ENCODE data around the gene KLK12.

Gene KLK12, protein sequence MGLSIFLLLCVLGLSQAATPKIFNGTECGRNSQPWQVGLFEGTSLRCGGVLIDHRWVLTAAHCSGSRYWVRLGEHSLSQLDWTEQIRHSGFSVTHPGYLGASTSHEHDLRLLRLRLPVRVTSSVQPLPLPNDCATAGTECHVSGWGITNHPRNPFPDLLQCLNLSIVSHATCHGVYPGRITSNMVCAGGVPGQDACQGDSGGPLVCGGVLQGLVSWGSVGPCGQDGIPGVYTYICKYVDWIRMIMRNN

DNA sequence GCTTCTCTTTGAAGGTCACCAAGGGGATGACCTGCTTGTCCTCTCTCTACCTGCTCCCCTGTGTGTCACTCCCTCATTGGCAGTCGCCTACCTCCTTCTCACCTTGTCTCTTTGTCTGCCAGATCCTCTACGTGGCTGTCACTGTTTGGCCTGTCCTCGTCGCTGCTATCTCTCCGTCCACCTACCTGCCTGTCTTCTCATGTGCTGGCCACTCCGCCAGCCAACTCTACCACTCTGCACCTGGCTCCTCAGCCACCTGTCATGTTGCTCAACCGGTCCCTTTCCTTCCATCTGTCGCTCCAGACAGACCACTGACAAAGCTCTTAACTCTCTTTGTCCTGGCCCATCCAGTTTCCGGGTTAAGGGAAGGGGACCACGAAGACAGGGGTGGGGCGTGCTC is at the start of gene KLK12:
TSS of gene KLK12 (minus strand) at position 299 of the 400 bp plus-strand sequence. CDS start 381 bp downstream, outside the sequence.
- H3K9me3 Mint-ChIP-seq, result no peaks in the 10 kb centered on the region
- no peak for DNase-seq
- CTCF ChIA-PET, result no interaction called here
- no peak within 1 kb of the TSS for H3K4me3 Mint-ChIP-seq
- peaks cover 20% of the 10 kb centered on the region for H3K27me3 Mint-ChIP-seq
- H3K4me1 Mint-ChIP-seq, result no peaks in the 10 kb centered on the region
- no peaks in the 10 kb centered on the region for H3K36me3 Mint-ChIP-seq
- no peak within 1 kb of the TSS for H3K27ac Mint-ChIP-seq

DNA sequence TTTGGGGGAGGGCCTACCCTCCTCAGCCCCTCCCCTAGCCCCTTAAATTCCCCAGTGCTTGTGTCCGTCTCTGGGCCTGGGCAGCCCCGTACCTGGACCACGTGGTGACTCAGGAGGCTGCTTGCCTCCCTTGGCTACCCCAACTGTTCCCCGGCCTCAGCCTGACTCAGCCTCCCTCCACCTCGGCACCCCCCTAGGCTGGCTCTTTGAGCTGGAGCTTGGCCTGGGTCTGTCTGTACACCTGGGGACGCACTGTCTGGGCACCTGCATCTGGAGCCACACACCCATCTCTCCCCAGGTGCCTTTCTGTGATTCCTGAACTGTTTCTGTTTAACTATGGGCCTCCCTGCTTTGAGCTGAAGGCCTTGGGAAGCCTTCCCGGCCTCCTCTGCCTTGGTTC is 49.7 kb upstream of the KLK12 start:
- no peak overlapping the region for H3K4me3 Mint-ChIP-seq
- no peaks in the 10 kb centered on the region for H3K36me3 Mint-ChIP-seq
- H3K4me1 Mint-ChIP-seq, result no peaks in the 10 kb centered on the region
- no peak overlapping the region for H3K27ac Mint-ChIP-seq
- H3K9me3 Mint-ChIP-seq, result no peaks in the 10 kb centered on the region
- DNase-seq, result no peak
- CTCF ChIA-PET, result no interaction called here
- H3K27me3 Mint-ChIP-seq, result peaks cover 11% of the 10 kb centered on the region

DNA sequence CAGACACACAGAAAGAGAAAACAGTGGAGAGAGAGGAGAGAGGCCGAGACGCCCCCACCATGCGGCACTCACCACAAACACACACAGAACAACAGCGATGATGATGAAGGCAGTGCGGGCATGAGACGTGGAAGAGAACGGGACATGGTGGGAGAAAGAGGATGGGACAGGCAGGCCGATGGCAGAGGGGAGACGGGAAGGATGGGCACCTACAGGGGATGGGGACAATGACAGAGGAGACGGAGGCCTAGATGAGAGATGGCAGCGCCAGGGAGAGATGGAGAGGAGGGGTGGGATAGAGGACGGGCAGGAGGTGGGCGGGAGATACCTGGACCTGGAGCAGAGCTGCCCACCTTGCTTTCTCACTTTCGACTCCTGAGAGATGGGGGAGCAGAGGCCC is 49.0 kb upstream of the KLK12 start:
- Mint-ChIP-seq H3K27me3 (peaks cover 11% of the 10 kb centered on the region), H3K4me3 (no peak overlapping the region), H3K36me3 (no peaks in the 10 kb centered on the region), H3K27ac (no peak overlapping the region), H3K9me3 (no peaks in the 10 kb centered on the region), H3K4me1 (no peaks in the 10 kb centered on the region)
- no peak for DNase-seq
- CTCF ChIA-PET, result no interaction called here

DNA sequence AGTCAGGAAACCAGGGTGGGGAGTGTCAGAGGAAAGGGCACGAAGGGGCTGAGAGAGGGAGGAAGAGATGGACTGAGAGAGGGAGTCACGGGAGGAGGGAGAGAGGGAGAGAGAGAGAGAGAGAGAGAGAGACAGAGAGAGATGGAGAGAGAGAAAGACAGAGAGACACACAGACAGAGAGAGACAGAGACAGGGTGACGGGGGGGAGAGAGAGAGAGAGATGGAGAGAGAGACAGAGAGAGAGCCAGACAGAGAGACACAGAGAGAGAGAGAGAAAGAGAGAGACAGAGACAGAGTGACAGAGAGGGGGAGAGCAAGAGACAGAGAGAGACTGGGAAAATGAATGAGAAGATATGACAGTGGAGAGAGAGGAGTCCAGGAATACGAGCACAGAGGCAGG is 48.4 kb upstream of the KLK12 start:
- H3K9me3 Mint-ChIP-seq, result no peaks in the 10 kb centered on the region
- peaks cover 11% of the 10 kb centered on the region for H3K27me3 Mint-ChIP-seq
- no peak overlapping the region for H3K27ac Mint-ChIP-seq
- no peaks in the 10 kb centered on the region for H3K36me3 Mint-ChIP-seq
- no peaks in the 10 kb centered on the region for H3K4me1 Mint-ChIP-seq
- no peak for DNase-seq
- H3K4me3 Mint-ChIP-seq, result no peak overlapping the region
- CTCF ChIA-PET, result no interaction called here

DNA sequence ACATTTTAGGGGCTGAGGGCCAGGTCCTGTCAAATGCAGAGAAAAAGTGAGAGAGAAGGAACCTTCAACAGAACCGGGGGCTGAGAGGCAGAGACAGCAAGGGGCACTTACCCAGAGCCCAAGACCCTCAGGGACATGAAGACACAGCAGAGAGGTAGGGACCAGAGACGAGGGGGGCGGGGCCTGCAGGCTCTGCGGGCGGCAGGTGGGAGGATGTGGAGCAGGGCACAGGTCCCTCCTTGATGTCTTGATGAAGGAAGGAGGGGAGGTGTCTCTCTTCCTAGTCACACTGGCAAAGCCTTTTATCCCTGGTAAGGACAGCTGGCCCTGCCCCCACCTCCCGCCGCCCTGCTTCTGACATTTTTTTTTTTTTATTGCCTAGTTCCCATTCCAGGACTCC is 47.8 kb upstream of the KLK12 start, which contains the start of gene KLK14:
TSS of gene KLK14 (minus strand) at position 277 of the 400 bp plus-strand sequence. CDS start at position 4, 273 bp downstream.
- H3K4me1 Mint-ChIP-seq, result no peaks in the 10 kb centered on the region
- H3K27ac Mint-ChIP-seq, result no peak within 1 kb of the TSS
- H3K36me3 Mint-ChIP-seq, result no peaks in the 10 kb centered on the region
- H3K4me3 Mint-ChIP-seq, result no peak within 1 kb of the TSS
- H3K27me3 Mint-ChIP-seq, result peaks cover 11% of the 10 kb centered on the region
- H3K9me3 Mint-ChIP-seq, result no peaks in the 10 kb centered on the region
- CTCF ChIA-PET, result no interaction called here
- DNase-seq, result no peak

DNA sequence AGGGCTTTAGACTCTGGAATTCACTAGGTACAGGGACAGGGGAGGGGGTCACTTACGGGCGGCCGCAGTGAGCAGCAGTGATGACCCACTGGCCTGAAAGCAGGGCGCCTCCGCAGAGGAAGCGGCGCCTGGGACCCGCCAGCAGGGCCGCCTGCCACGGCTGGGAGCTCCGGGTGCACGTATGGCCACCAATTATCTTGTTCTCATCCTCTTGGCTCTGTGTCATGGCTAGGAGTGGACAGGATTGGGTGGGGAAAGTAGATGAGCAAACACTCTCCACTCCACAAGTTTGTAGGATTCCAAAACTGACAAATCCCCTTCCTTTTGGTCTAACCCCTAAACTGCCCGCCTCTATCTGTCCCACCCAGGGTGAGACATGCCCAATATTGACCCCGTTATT is 46.7 kb upstream of the KLK12 start:
- no peaks in the 10 kb centered on the region for H3K9me3 Mint-ChIP-seq
- no peak overlapping the region for H3K27ac Mint-ChIP-seq
- DNase-seq, result no peak
- H3K36me3 Mint-ChIP-seq, result no peaks in the 10 kb centered on the region
- H3K27me3 Mint-ChIP-seq, result peaks cover 11% of the 10 kb centered on the region
- no peaks in the 10 kb centered on the region for H3K4me1 Mint-ChIP-seq
- no peak overlapping the region for H3K4me3 Mint-ChIP-seq
- CTCF ChIA-PET, result interaction anchor here (0.6 kb wide), 1 partner anchor 13 kb away, joined by 3 read pairs; no protein-coding TSS in a partner anchor

DNA sequence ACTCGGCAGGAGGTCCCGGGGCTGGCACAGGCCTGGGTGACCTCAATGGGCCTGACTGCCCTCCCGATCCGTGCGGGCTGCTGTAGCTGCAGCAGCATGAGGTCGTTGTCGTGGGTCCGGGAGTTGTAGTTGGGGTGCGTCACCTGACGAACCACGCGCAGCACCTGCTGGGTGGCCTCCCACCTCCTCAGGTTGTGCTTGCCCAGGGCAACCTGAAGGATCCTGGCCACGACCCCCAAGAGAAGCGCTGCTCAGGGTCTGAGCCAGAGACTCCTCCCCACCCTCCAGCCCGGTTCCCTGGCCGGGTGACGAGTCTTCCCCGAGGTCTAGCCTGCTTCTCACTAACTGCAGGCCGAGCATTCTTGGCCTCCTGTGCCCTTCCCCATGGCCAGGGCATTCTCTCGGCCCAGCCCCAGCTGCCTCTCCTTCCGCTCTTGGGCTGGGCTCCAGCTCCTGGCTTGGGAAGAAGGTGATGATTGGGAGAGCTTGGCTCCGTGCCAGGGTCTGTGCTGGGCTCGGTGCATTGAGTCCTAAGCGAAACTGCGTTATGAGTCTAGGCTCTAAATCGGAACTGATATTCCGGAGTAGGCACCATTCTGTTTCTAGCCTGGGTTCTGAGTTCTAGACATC is 44.8 kb upstream of the KLK12 start:
- CTCF ChIA-PET, result no interaction called here
- Mint-ChIP-seq H3K27me3 (peaks cover 11% of the 10 kb centered on the region), H3K4me1 (no peaks in the 10 kb centered on the region), H3K36me3 (no peaks in the 10 kb centered on the region), H3K9me3 (no peaks in the 10 kb centered on the region), H3K4me3 (no peak overlapping the region), H3K27ac (no peak overlapping the region)
- DNase-seq, result no peak

DNA sequence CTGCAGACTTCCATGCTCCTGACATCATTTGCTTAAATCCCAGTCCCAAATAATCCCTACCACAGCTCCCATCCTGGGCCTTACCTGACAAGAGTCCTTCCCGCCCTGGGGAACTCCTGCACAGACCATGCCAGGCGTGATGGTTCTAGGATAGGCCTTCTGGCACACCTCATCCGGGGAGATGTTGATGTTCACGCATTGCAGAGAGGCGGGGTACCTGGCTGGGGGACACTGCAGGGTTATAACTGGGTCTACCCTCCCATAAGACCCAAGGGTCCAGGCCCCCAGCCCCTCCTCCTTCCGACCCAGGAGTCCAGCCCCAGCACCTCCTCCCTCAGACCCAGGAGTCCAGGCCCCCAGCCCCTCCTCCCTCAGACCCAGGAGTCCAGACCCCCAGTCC is 43.9 kb upstream of the KLK12 start:
- H3K27me3 Mint-ChIP-seq, result peaks cover 8% of the 10 kb centered on the region
- CTCF ChIA-PET, result no interaction called here
- H3K4me1 Mint-ChIP-seq, result no peaks in the 10 kb centered on the region
- H3K36me3 Mint-ChIP-seq, result no peaks in the 10 kb centered on the region
- H3K4me3 Mint-ChIP-seq, result no peak overlapping the region
- no peak overlapping the region for H3K27ac Mint-ChIP-seq
- DNase-seq, result no peak
- H3K9me3 Mint-ChIP-seq, result no peaks in the 10 kb centered on the region

DNA sequence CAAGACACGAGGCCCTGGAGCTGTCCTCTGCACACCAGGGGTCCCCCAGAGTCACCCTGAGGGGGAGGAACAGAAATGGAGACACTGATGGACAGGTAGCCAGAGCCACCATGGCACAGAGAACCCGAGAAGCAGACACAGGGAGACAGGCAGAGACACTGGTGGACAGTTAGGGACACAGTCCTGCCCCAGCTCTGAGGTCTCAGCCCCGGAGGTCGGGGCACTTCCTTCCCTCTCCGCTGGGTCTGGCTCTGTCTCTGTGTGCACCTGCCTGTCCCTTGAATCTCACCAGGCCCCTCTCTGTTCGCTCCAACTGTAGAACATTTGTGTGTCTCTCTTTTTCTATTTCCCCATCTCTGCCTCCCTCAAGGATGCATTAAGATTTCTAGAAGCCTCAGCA is 43.3 kb upstream of the KLK12 start:
- Mint-ChIP-seq H3K4me1 (no peaks in the 10 kb centered on the region), H3K27me3 (peaks cover 1% of the 10 kb centered on the region), H3K27ac (no peak overlapping the region), H3K9me3 (no peaks in the 10 kb centered on the region), H3K4me3 (no peak overlapping the region), H3K36me3 (no peaks in the 10 kb centered on the region)
- CTCF ChIA-PET, result no interaction called here
- DNase-seq, result no peak

DNA sequence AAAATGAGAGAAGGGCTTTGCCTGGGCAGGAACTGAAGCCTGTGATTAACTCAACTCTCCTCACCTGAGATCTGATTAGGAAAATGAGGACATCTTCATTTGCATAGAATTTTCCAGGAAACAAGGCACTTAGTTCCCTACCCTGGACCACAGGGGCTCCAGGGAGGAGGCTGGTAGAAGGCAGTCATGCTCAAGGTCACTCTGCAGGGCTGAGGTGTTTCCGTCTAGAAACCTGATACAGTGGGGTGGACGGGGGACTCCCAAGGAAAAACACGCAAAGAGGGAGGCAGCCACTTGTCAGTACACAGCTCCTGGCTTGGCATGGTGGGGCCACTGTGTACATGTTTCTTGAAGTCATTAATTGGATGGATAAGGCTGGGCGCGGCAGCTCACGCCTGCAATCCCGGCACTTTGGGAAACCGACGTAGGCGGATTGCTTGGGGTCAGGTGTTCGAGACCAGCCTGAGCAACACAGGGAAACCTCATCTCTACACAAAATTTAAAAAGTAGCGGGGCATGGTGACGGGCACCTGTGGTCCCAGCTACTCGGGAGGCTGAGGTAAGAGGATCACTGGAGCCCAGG is 41.9 kb upstream of the KLK12 start:
- DNase-seq, result no peak
- CTCF ChIA-PET, result no interaction called here
- Mint-ChIP-seq H3K36me3 (no peaks in the 10 kb centered on the region), H3K4me1 (no peaks in the 10 kb centered on the region), H3K27ac (no peak overlapping the region), H3K27me3 (no peaks in the 10 kb centered on the region), H3K9me3 (no peaks in the 10 kb centered on the region), H3K4me3 (no peak overlapping the region)

DNA sequence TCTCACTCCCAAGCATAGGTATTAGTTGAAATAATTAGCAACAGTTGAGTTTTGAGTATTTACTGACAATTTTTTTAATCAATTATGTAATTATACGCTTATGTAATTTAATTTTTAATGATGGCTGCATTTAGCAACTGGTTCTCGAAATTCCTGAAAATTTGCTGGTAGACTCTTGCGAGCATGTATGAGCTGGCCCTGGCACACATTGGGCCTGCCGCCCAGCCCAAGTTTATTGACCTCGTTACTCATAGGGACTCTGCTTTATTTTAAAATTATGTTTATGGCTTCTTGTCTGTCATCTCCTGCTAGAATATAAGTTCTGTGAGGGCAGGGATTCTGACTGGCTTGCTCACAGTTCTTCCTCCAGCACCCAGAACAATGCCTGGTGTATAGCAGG is 41.2 kb upstream of the KLK12 start:
- Mint-ChIP-seq H3K27me3 (no peaks in the 10 kb centered on the region), H3K27ac (no peak overlapping the region), H3K4me3 (no peak overlapping the region), H3K36me3 (no peaks in the 10 kb centered on the region), H3K4me1 (no peaks in the 10 kb centered on the region), H3K9me3 (no peaks in the 10 kb centered on the region)
- CTCF ChIA-PET, result no interaction called here
- no peak for DNase-seq

DNA sequence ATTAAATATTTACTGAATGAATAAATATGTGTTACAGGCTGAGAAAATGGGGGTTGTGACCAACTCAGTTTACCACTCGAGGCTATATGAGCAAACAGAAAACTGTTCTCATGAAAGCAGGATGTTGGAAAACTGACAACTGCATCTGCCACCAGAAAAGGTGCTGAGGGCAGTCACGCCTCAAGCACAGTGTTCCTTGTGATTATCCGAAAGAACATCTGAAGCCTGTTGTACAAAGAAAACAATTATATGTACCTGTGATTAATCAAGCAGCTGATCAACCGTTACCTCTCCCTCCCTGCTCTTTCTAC is 36.2 kb upstream of the KLK12 start:
- CTCF ChIA-PET, result no interaction called here
- no peak for DNase-seq
- Mint-ChIP-seq H3K4me3 (no peak overlapping the region), H3K36me3 (no peaks in the 10 kb centered on the region), H3K27me3 (peaks cover 16% of the 10 kb centered on the region), H3K4me1 (peaks cover under 1% of the 10 kb centered on the region), H3K27ac (no peak overlapping the region), H3K9me3 (no peaks in the 10 kb centered on the region)

DNA sequence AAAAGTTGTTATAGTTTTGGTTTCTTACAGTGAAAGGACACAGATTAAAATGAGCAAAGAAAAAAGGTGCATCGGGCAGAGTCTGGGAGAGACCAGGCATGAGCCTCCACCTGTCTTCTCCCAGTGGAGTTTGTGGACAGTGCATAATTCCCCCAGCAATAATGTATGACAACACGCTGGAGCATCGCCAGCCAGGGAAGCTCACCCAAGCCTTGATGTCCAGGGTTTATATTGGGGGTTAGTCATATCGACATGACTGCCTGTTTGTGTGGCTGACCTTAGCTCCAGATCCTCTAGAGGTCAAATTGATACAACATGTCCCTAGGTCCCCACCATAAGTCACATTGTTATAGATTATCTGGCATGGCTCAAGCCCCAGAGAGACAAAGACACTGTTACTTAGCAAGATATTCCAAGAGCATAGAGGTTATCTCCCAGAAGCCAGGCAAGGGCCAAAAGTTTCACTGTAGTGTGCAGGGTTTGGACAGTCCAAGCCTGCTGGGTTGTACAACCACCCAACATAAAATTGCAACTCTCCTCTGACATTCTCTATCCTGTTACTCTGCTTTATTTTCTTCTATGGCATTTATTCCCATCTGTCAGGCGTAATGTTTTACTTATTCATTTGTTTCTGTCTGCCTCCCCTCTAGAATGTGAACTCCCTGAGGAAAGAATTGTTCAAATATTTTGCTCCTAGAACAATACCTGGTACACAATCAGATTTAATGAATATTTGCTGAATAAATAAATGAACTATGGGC is 35.7 kb upstream of the KLK12 start:
- CTCF ChIA-PET, result interaction anchor here (0.6 kb wide), 1 partner anchor 25 kb away, joined by 3 read pairs; no protein-coding TSS in a partner anchor
- no peak for DNase-seq
- Mint-ChIP-seq H3K27me3 (peaks cover 22% of the 10 kb centered on the region), H3K9me3 (no peaks in the 10 kb centered on the region), H3K4me3 (no peak overlapping the region), H3K4me1 (peaks cover 2% of the 10 kb centered on the region), H3K36me3 (no peaks in the 10 kb centered on the region), H3K27ac (no peak overlapping the region)

DNA sequence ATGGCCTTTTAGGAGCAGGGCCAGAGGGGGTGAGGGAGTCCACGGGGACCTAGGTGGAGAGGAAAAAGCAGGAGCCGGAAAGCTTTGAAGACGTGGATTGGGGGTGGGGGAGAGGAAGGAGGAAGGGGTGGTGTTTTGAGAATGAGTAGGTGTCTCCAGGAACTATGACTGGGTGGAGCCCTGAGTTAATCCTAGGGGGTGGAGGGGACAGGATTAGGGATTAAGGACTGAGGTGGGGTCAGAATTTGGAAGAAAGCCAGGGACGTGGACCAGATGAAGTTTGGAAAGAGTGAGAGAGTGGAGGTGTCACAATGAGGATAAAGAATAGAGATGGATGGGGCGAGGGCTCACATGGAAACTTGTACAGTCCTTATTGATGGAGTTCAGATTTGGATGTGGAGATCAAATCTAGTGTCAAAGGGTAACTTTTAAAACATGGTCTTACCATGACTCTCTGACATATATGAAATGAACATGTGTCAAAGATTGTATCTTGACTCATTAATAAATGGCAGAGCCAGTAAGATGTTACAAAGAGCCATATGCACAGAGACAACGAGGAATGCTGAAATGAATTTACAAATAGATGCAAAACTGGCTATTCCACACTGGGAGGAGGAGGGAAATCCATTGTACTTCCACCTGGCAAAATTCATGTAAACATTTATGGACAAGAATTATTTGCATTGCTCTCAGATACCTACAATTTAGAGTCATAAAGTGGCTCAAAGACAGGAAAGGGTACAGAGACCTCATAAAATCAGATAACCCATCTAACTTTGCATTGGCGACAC is 31.8 kb upstream of the KLK12 start:
- peaks cover 42% of the 10 kb centered on the region for H3K27me3 Mint-ChIP-seq
- no peak overlapping the region for H3K27ac Mint-ChIP-seq
- no peak for DNase-seq
- H3K9me3 Mint-ChIP-seq, result no peaks in the 10 kb centered on the region
- H3K4me1 Mint-ChIP-seq, result peaks cover 4% of the 10 kb centered on the region
- no peak overlapping the region for H3K4me3 Mint-ChIP-seq
- CTCF ChIA-PET, result no interaction called here
- no peaks in the 10 kb centered on the region for H3K36me3 Mint-ChIP-seq

Measured in activated naive CD4-positive, alpha-beta T cell treated with anti-CD3 and anti-CD28 coated beads, Interleukin-2, amount 10 ng/mL, durations not matched to agents 7 days and 5 days (primary cell).